Smooth muscle cell (in vitro differentiated cells): ENCODE measurements around the gene OR14J1. TPM values are rescaled to one million over a fixed set of nuclear protein-coding genes. Genes with fewer than 3 reads are reported as not detected.
"Not testable (repeated sequence)": the region's sequence is repeated elsewhere in the genome, so short reads cannot be mapped to it uniquely, and the experiment has no call there.

Source experiments
- DNase-seq: peaks from one replicate; lab custom pipeline; 2025; ENCODE audit not compliant: unreplicated experiment; lab: John Stamatoyannopoulos, UW
- H2AFZ ChIP-seq: fragments of 200-600 bp; sonication (generic); 2 replicates; pipeline ENCODE4 v1.6.0; 2016; ENCODE audit warnings: antibody characterized with exemption, low read depth, mild to moderate bottlenecking
- H3F3A ChIP-seq: fragments of 200-600 bp; sonication (generic); 2 replicates; pipeline ENCODE4 v1.6.0; 2017; ENCODE audit warnings: antibody characterized with exemption, low read depth
- H3K27ac ChIP-seq: fragments of 200-600 bp; sonication (generic); 2 replicates; pipeline ENCODE4 v1.5.1; 2016; ENCODE audit warnings: low read depth, mild to moderate bottlenecking
- H3K27me3 ChIP-seq: fragments of 200-600 bp; sonication (generic); 2 replicates; pipeline ENCODE4 v1.6.1; 2016; ENCODE audit warnings: low read depth, mild to moderate bottlenecking
- H3K36me3 ChIP-seq: fragments of 200-600 bp; sonication (generic); 2 replicates; pipeline ENCODE4 v1.5.1; 2016; ENCODE audit warnings: low read depth
- H3K4me1 ChIP-seq: fragments of 200-600 bp; sonication (generic); 2 replicates; pipeline ENCODE4 v1.5.1; 2016; ENCODE audit warnings: low read depth
- H3K4me2 ChIP-seq: fragments of 200-600 bp; sonication (generic); 2 replicates; pipeline ENCODE4 v1.6.0; 2016; ENCODE audit warnings: mild to moderate bottlenecking
- H3K4me3 ChIP-seq: fragments of 200-600 bp; sonication (generic); 2 replicates; pipeline ENCODE4 v1.5.1; 2016; ENCODE audit warnings: mild to moderate bottlenecking
- H3K79me2 ChIP-seq: fragments of 200-600 bp; sonication (generic); 2 replicates; pipeline ENCODE4 v1.6.0; 2016; ENCODE audit warnings: low read depth, mild to moderate bottlenecking
- H3K9ac ChIP-seq: fragments of 200-600 bp; sonication (generic); 2 replicates; pipeline ENCODE4 v1.6.0; 2016; ENCODE audit warnings: low read depth
- H3K9me3 ChIP-seq: fragments of 200-600 bp; sonication (generic); replicated peaks from 2 replicates; pipeline ENCODE4 v1.5.1; 2016; ENCODE audit warnings: low read depth
- H4K20me1 ChIP-seq: fragments of 200-600 bp; sonication (generic); 2 replicates; pipeline ENCODE4 v1.6.0; 2016; ENCODE audit warnings: low read depth
- WGBS: methylation state at CpG from one replicate; pipeline ENCODE4 v1.1.7; 2016; ENCODE audit warnings: low lambda C conversion rate; 5-methylcytosine and 5-hydroxymethylcytosine counted together
- polyA plus RNA-seq: library from polyadenylated mRNA; unstranded; fragments of >200 nt; fragmentation: Nextera tagmentation; extraction: Ambion mirVana; gene quantifications from 2 replicates; pipeline ENCODE4 v1.2.1, GENCODE V29; 2016
- total RNA-seq: library from RNA; depleted of rRNA; stranded (reverse); fragments of >200 nt; gene quantifications from 2 replicates; pipeline ENCODE4 v1.2.3, GENCODE V29; 2014
- TF ChIP-seq, protein P1 (sequence below): fragments of 200-600 bp; sonication (generic); IDR thresholded peaks from 2 replicates; pipeline ENCODE4 v1.5.1; 2017; ENCODE audit warnings: borderline replicate concordance, mild to moderate bottlenecking, antibody characterized with exemption; ENCODE audit not compliant: insufficient read depth, poor library complexity, severe bottlenecking

OR14J1 gene
- total and polyA plus RNA-seq, 2 experiments from 2014 or later = not detected

DNA sequence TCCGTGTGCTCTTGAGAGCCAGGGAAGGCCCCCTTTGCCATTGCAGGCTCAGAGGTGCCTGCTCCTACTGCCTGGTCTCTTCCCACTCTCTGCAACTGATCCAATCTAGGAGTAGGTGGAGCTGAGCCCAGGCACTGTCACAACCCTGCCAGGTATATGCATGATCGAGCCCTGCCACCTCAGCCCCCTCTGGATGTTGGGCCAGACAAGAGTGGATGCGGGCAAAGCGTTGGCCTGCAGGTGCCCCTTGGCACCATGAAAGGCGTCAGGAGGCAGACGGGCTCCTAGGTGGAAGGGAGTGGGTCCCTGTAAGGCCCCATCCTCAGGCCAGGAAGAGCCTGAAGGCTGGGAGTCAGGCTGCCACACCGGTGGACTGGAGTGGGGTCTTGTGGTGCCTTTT lies 5.9 kb upstream of the OR14J1 start:
- Histone ChIP-seq H3K27ac (no peak overlapping the region), H3K36me3 (no peaks in the 10 kb centered on the region), H3K4me3 (no peak overlapping the region), H3K27me3 (no peaks in the 10 kb centered on the region), H2AFZ (no peak overlapping the region), H3K79me2 (no peaks in the 10 kb centered on the region), H4K20me1 (no peaks in the 10 kb centered on the region), H3F3A (no peaks in the 10 kb centered on the region), H3K9me3 (no peaks in the 10 kb centered on the region), H3K4me2 (no peak overlapping the region), H3K4me1 (no peaks in the 10 kb centered on the region), H3K9ac (no peak overlapping the region)
- no peak for DNase-seq
- 96% methylated on average over 7 of the region's 7 CpGs for WGBS
- TF ChIP-seq, protein P1, sequence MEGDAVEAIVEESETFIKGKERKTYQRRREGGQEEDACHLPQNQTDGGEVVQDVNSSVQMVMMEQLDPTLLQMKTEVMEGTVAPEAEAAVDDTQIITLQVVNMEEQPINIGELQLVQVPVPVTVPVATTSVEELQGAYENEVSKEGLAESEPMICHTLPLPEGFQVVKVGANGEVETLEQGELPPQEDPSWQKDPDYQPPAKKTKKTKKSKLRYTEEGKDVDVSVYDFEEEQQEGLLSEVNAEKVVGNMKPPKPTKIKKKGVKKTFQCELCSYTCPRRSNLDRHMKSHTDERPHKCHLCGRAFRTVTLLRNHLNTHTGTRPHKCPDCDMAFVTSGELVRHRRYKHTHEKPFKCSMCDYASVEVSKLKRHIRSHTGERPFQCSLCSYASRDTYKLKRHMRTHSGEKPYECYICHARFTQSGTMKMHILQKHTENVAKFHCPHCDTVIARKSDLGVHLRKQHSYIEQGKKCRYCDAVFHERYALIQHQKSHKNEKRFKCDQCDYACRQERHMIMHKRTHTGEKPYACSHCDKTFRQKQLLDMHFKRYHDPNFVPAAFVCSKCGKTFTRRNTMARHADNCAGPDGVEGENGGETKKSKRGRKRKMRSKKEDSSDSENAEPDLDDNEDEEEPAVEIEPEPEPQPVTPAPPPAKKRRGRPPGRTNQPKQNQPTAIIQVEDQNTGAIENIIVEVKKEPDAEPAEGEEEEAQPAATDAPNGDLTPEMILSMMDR = no peak

DNA sequence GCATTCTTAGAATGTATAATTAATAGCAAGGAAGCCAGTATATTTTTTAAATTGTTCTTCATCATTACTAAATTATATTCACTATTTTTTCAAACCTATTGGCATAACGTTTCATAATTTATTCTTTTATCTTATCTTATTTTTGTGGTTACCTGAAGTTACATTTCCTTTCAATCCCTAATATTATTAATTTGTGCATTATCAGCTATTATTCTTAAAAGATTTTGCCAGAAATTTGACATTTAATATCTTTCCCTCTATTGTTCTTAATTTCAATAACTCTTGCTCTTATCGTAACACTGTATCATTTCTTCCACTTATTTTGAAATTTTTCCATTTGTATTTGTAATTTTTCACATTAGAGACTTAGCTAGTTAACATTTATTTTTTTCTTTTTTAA lies 18.4 kb downstream of the OR14J1 start:
- Histone ChIP-seq H3K4me3 (no peak overlapping the region), H3K79me2 (no peaks in the 10 kb centered on the region), H2AFZ (no peak overlapping the region), H3K27me3 (no peaks in the 10 kb centered on the region), H3K36me3 (no peaks in the 10 kb centered on the region), H3K9me3 (no peaks in the 10 kb centered on the region), H3F3A (no peaks in the 10 kb centered on the region), H3K4me1 (no peaks in the 10 kb centered on the region), H3K4me2 (no peak overlapping the region), H4K20me1 (no peaks in the 10 kb centered on the region), H3K9ac (no peak overlapping the region), H3K27ac (no peak overlapping the region)
- 88% methylated on average over 2 of the region's 2 CpGs for WGBS
- DNase-seq = no peak
- TF ChIP-seq, protein P1 = no peak

DNA sequence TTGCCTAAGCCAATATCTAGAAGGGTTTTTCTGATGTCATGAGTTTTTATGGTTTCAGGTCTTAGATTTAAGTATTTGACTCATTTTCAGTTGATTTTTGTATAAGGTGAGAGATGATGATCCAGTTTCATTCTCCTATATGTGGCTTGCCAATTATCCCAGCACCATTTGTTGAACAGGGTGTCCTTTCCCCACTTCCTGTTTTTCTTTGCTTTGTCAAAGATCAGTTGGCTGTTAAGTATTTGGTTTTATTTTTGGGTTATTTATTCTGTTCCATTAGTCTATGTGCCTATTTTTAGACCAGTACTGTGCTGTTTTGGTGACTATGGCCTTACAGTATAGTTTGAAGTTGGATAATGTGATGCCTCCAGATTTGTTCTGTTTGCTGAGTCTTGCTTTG lies 21.8 kb downstream of the OR14J1 start:
- not testable (repeated sequence) for H3K4me2 ChIP-seq, H3K79me2 ChIP-seq

GRCh38 chr6:29325777-29326176 lies 24.3 kb downstream of the OR14J1 start:
- Histone ChIP-seq H4K20me1 (no peaks in the 10 kb centered on the region), H3F3A (no peaks in the 10 kb centered on the region), H3K9me3 (no peaks in the 10 kb centered on the region), H3K4me3 (no peak overlapping the region), H3K9ac (no peak overlapping the region), H3K4me1 (no peaks in the 10 kb centered on the region), H3K27me3 (no peaks in the 10 kb centered on the region), H2AFZ (no peak overlapping the region), H3K79me2 (no peaks in the 10 kb centered on the region), H3K4me2 (no peak overlapping the region), H3K27ac (no peak overlapping the region), H3K36me3 (no peaks in the 10 kb centered on the region)
- TF ChIP-seq, protein P1 = no peak
- DNase-seq = no peak
- 86% methylated on average over 4 of the region's 4 CpGs for WGBS

More for the DNA sequence above, 21.8 kb downstream of the OR14J1 start:
- not testable (repeated sequence) for H3K4me1 ChIP-seq, H3K4me3 ChIP-seq, H3K36me3 ChIP-seq, H3K9me3 ChIP-seq, H3K27ac ChIP-seq, DNase-seq, H4K20me1 ChIP-seq, H2AFZ ChIP-seq, H3F3A ChIP-seq, H3K27me3 ChIP-seq, H3K9ac ChIP-seq
